Forelimb muscle (tissue), 1 donor: ENCODE results near the gene OBSCN. TPM values are rescaled to one million over a fixed set of nuclear protein-coding genes. Genes with fewer than 3 reads are reported as not detected.
"Not testable (repeated sequence)": the region's sequence is repeated elsewhere in the genome, so short reads cannot be mapped to it uniquely, and the experiment has no call there.

Source experiments
- DNase-seq: peaks from one replicate; pipeline ENCODE4 v3.0.0-alpha.2; 2013; ENCODE audit warnings: low read depth
- polyA plus RNA-seq: library from polyadenylated mRNA; unstranded; fragments of 120-200 nt; gene quantifications from one replicate; pipeline ENCODE4 v1.2.1, GENCODE V29; 2013; ENCODE audit not compliant: insufficient read length

Gene OBSCN
- polyA plus RNA-seq, 1 donor = 358 TPM

- no peak for DNase-seq
These were observed 49.0 kb downstream of the OBSCN start for GRCh38 chr1:228256626-228257375.

GRCh38 chr1:228258486-228258885 is 50.6 kb downstream of the OBSCN start:
- DNase-seq = no peak

GRCh38 chr1:228259368-228259894 is 51.6 kb downstream of the OBSCN start:
- DNase-seq = no peak

- no peak for DNase-seq
These were observed 52.1 kb downstream of the OBSCN start for GRCh38 chr1:228259951-228260350.

GRCh38 chr1:228261706-228262105 is 53.9 kb downstream of the OBSCN start:
- no peak for DNase-seq

GRCh38 chr1:228262475-228262874 is 54.6 kb downstream of the OBSCN start:
- DNase-seq = no peak

GRCh38 chr1:228263636-228264035 is 55.8 kb downstream of the OBSCN start:
- DNase-seq = no peak

GRCh38 chr1:228264090-228264829 is 56.4 kb downstream of the OBSCN start:
- DNase-seq = no peak

- DNase-seq = no peak
These were observed 57.3 kb downstream of the OBSCN start for GRCh38 chr1:228265167-228265566.

- no peak for DNase-seq
These were observed 60.4 kb downstream of the OBSCN start for GRCh38 chr1:228267962-228268880.

- no peak for DNase-seq
These were observed 61.0 kb downstream of the OBSCN start for GRCh38 chr1:228268881-228269265.

- DNase-seq = not testable (repeated sequence)
These were observed 61.6 kb downstream of the OBSCN start for GRCh38 chr1:228269431-228269830.

- no peak for DNase-seq
These were observed 62.2 kb downstream of the OBSCN start for GRCh38 chr1:228270032-228270431.

GRCh38 chr1:228271701-228272251 is 63.9 kb downstream of the OBSCN start:
- no peak for DNase-seq

GRCh38 chr1:228272331-228272791 is 64.5 kb downstream of the OBSCN start:
- no peak for DNase-seq

- no peak for DNase-seq
These were observed 65.2 kb downstream of the OBSCN start for GRCh38 chr1:228272831-228273571.

- no peak for DNase-seq
These were observed 66.0 kb downstream of the OBSCN start for GRCh38 chr1:228273720-228274451.

- no peak for DNase-seq
These were observed 66.8 kb downstream of the OBSCN start for GRCh38 chr1:228274452-228275178.

GRCh38 chr1:228275179-228275429 is 67.3 kb downstream of the OBSCN start:
- DNase-seq = no peak
